Activated CD8-positive, alpha-beta memory T cell treated with anti-CD3 and anti-CD28 coated beads, Interleukin-2, amount 10 ng/mL, durations not matched to agents 7 days and 5 days (primary cell): ENCODE results near the gene SHISA2. TPM values are rescaled to one million over a fixed set of nuclear protein-coding genes. Genes with fewer than 3 reads are reported as not detected.

ENCODE experiments used
- ATAC-seq: fragments of 150-1000 bp; cut with Tn5 transposase; one replicate; pipeline ENCODE4 v1.10.0; 2021; ENCODE audit warnings: moderate library complexity
- CTCF ChIA-PET: fragments of 350-600 bp; sonication (Branson Sonifier 250); formaldehyde crosslinking; loops from one replicate; lab custom pipeline; 2021; ENCODE audit warnings: antibody characterized with exemption; lab: Charles Lee
- DNase-seq: peaks from one replicate; pipeline ENCODE4 v3.0.0-alpha.2; 2020
- H3K27ac Mint-ChIP-seq: one replicate; pipeline ENCODE4 v1.8.0; 2021; ENCODE audit warnings: mild to moderate bottlenecking, mixed read lengths
- H3K27me3 Mint-ChIP-seq: one replicate; pipeline ENCODE4 v1.8.0; 2021; ENCODE audit warnings: mixed read lengths
- H3K36me3 Mint-ChIP-seq: one replicate; pipeline ENCODE4 v1.8.0; 2021; ENCODE audit warnings: mild to moderate bottlenecking, mixed read lengths
- H3K4me1 Mint-ChIP-seq: one replicate; pipeline ENCODE4 v1.8.0; 2021; ENCODE audit warnings: mixed read lengths
- H3K4me3 Mint-ChIP-seq: one replicate; pipeline ENCODE4 v1.8.0; 2021; ENCODE audit warnings: mild to moderate bottlenecking, moderate library complexity, mixed read lengths
- H3K9me3 Mint-ChIP-seq: one replicate; pipeline ENCODE4 v1.8.0; 2022; ENCODE audit warnings: low read depth, mixed read lengths
- total RNA-seq, 2 experiments: library from RNA; stranded (reverse); gene quantifications; one replicate each; pipeline ENCODE4 v1.2.3, GENCODE V29; 2021

Gene SHISA2
- total RNA-seq, 2 experiments from 2014 or later, result 0.19 TPM; not detected in 1

GRCh38 chr13:26041444-26041843, 10.4 kb downstream of the SHISA2 start:
- H3K27ac Mint-ChIP-seq, result no peak overlapping the region
- H3K4me3 Mint-ChIP-seq, result no peak overlapping the region
- H3K27me3 Mint-ChIP-seq, result peaks cover 12% of the 10 kb centered on the region
- CTCF ChIA-PET, result no interaction called here
- DNase-seq (no peak), ATAC-seq (no peak)
- H3K4me1 Mint-ChIP-seq, result peaks cover 7% of the 10 kb centered on the region
- no peaks in the 10 kb centered on the region for H3K36me3 Mint-ChIP-seq
- H3K9me3 Mint-ChIP-seq, result no peaks in the 10 kb centered on the region

- CTCF ChIA-PET, result no interaction called here
- H3K27ac Mint-ChIP-seq, result no peak overlapping the region
Observed at GRCh38 chr13:26038931-26039475, 12.8 kb downstream of the SHISA2 start.

GRCh38 chr13:26037302-26037701, 14.5 kb downstream of the SHISA2 start:
- DNase-seq (no peak), ATAC-seq (no peak)
- Mint-ChIP-seq H3K27me3 (peaks cover 3% of the 10 kb centered on the region), H3K4me3 (no peak overlapping the region), H3K4me1 (no peaks in the 10 kb centered on the region), H3K36me3 (no peaks in the 10 kb centered on the region), H3K27ac (no peak overlapping the region), H3K9me3 (no peaks in the 10 kb centered on the region)
- CTCF ChIA-PET, result interaction anchor here (1.9 kb wide), 1 partner anchor 9 kb away, joined by 6 read pairs; no protein-coding TSS in a partner anchor

More at GRCh38 chr13:26038931-26039475, 12.8 kb downstream of the SHISA2 start:
- Mint-ChIP-seq H3K4me1 (no peaks in the 10 kb centered on the region), H3K36me3 (no peaks in the 10 kb centered on the region), H3K27me3 (peaks cover 9% of the 10 kb centered on the region), H3K4me3 (no peak overlapping the region), H3K9me3 (no peaks in the 10 kb centered on the region)
- ATAC-seq, result no peak
- DNase-seq, result no peak

- DNase-seq (no peak), ATAC-seq (no peak)
- Mint-ChIP-seq H3K27me3 (no peaks in the 10 kb centered on the region), H3K36me3 (no peaks in the 10 kb centered on the region), H3K4me1 (no peaks in the 10 kb centered on the region), H3K27ac (no peak overlapping the region), H3K4me3 (no peak overlapping the region), H3K9me3 (no peaks in the 10 kb centered on the region)
- CTCF ChIA-PET, result interaction anchor here (1.9 kb wide), 1 partner anchor 8 kb away, joined by 6 read pairs; no protein-coding TSS in a partner anchor
Observed at GRCh38 chr13:26036383-26036782, 15.4 kb downstream of the SHISA2 start.

- H3K4me3 Mint-ChIP-seq, result no peak overlapping the region
- no peak overlapping the region for H3K27ac Mint-ChIP-seq
- no peaks in the 10 kb centered on the region for H3K36me3 Mint-ChIP-seq
- CTCF ChIA-PET, result no interaction called here
- no peaks in the 10 kb centered on the region for H3K4me1 Mint-ChIP-seq
- H3K9me3 Mint-ChIP-seq, result no peaks in the 10 kb centered on the region
- H3K27me3 Mint-ChIP-seq, result peaks cover 3% of the 10 kb centered on the region
- DNase-seq (no peak), ATAC-seq (no peak)
Observed at GRCh38 chr13:26034018-26034417, 17.8 kb downstream of the SHISA2 start.

GRCh38 chr13:26030331-26030730, 21.5 kb downstream of the SHISA2 start:
- H3K27ac Mint-ChIP-seq, result no peak overlapping the region
- DNase-seq, result no peak
- H3K36me3 Mint-ChIP-seq, result no peaks in the 10 kb centered on the region
- no peaks in the 10 kb centered on the region for H3K4me1 Mint-ChIP-seq
- H3K9me3 Mint-ChIP-seq, result no peaks in the 10 kb centered on the region
- peaks cover 3% of the 10 kb centered on the region for H3K27me3 Mint-ChIP-seq
- CTCF ChIA-PET, result no interaction called here
- ATAC-seq, result no peak
- no peak overlapping the region for H3K4me3 Mint-ChIP-seq

GRCh38 chr13:26029581-26030136, 22.2 kb downstream of the SHISA2 start:
- Mint-ChIP-seq H3K36me3 (no peaks in the 10 kb centered on the region), H3K4me3 (no peak overlapping the region), H3K27me3 (peaks cover 4% of the 10 kb centered on the region), H3K27ac (no peak overlapping the region), H3K9me3 (no peaks in the 10 kb centered on the region), H3K4me1 (no peaks in the 10 kb centered on the region)
- DNase-seq (no peak), ATAC-seq (no peak)
- CTCF ChIA-PET, result interaction anchor here (2.3 kb wide), 1 partner anchor 7 kb away, joined by 6 read pairs; no protein-coding TSS in a partner anchor

GRCh38 chr13:26026211-26026610, 25.6 kb downstream of the SHISA2 start:
- DNase-seq (no peak), ATAC-seq (no peak)
- no peaks in the 10 kb centered on the region for H3K36me3 Mint-ChIP-seq
- no peak overlapping the region for H3K4me3 Mint-ChIP-seq
- H3K9me3 Mint-ChIP-seq, result no peaks in the 10 kb centered on the region
- CTCF ChIA-PET, result no interaction called here
- no peaks in the 10 kb centered on the region for H3K4me1 Mint-ChIP-seq
- peaks cover 12% of the 10 kb centered on the region for H3K27me3 Mint-ChIP-seq
- no peak overlapping the region for H3K27ac Mint-ChIP-seq

GRCh38 chr13:26025771-26026170, 26.0 kb downstream of the SHISA2 start:
- no peak overlapping the region for H3K27ac Mint-ChIP-seq
- H3K4me3 Mint-ChIP-seq, result no peak overlapping the region
- peaks cover 12% of the 10 kb centered on the region for H3K27me3 Mint-ChIP-seq
- CTCF ChIA-PET, result no interaction called here
- no peaks in the 10 kb centered on the region for H3K36me3 Mint-ChIP-seq
- H3K4me1 Mint-ChIP-seq, result no peaks in the 10 kb centered on the region
- ATAC-seq (no peak), DNase-seq (no peak)
- no peaks in the 10 kb centered on the region for H3K9me3 Mint-ChIP-seq

GRCh38 chr13:26025196-26025595, 26.6 kb downstream of the SHISA2 start:
- Mint-ChIP-seq H3K36me3 (no peaks in the 10 kb centered on the region), H3K9me3 (no peaks in the 10 kb centered on the region), H3K4me1 (no peaks in the 10 kb centered on the region), H3K27me3 (peaks cover 12% of the 10 kb centered on the region), H3K27ac (no peak overlapping the region), H3K4me3 (no peak overlapping the region)
- DNase-seq (no peak), ATAC-seq (no peak)
- CTCF ChIA-PET, result no interaction called here

- no peak for ATAC-seq
- Mint-ChIP-seq H3K36me3 (peaks cover 2% of the 10 kb centered on the region), H3K4me3 (no peak overlapping the region), H3K4me1 (no peaks in the 10 kb centered on the region), H3K9me3 (no peaks in the 10 kb centered on the region), H3K27ac (no peak overlapping the region), H3K27me3 (peaks cover 9% of the 10 kb centered on the region)
- no peak for DNase-seq
- CTCF ChIA-PET, result no interaction called here
Observed at GRCh38 chr13:26024558-26024957, 27.3 kb downstream of the SHISA2 start.

- no peaks in the 10 kb centered on the region for H3K4me1 Mint-ChIP-seq
- no peak overlapping the region for H3K27ac Mint-ChIP-seq
- DNase-seq (no peak), ATAC-seq (no peak)
- H3K36me3 Mint-ChIP-seq, result peaks cover 2% of the 10 kb centered on the region
- no peak overlapping the region for H3K4me3 Mint-ChIP-seq
- peaks cover 9% of the 10 kb centered on the region for H3K27me3 Mint-ChIP-seq
- CTCF ChIA-PET, result no interaction called here
- H3K9me3 Mint-ChIP-seq, result no peaks in the 10 kb centered on the region
Observed at GRCh38 chr13:26022538-26023292, 29.1 kb downstream of the SHISA2 start.

GRCh38 chr13:26021956-26022355, 29.9 kb downstream of the SHISA2 start:
- Mint-ChIP-seq H3K9me3 (no peaks in the 10 kb centered on the region), H3K27ac (no peak overlapping the region), H3K36me3 (peaks cover 2% of the 10 kb centered on the region), H3K27me3 (peaks cover 9% of the 10 kb centered on the region), H3K4me1 (no peaks in the 10 kb centered on the region), H3K4me3 (no peak overlapping the region)
- DNase-seq (no peak), ATAC-seq (no peak)
- CTCF ChIA-PET, result no interaction called here

GRCh38 chr13:26021516-26021915, 30.3 kb downstream of the SHISA2 start:
- no peak overlapping the region for H3K4me3 Mint-ChIP-seq
- CTCF ChIA-PET, result no interaction called here
- H3K36me3 Mint-ChIP-seq, result peaks cover 2% of the 10 kb centered on the region
- no peak overlapping the region for H3K27ac Mint-ChIP-seq
- H3K9me3 Mint-ChIP-seq, result no peaks in the 10 kb centered on the region
- no peaks in the 10 kb centered on the region for H3K4me1 Mint-ChIP-seq
- peaks cover 9% of the 10 kb centered on the region for H3K27me3 Mint-ChIP-seq
- no peak for ATAC-seq
- DNase-seq, result no peak
